Parathyroid adenoma (tissue), 2 donors: ENCODE results near the gene ZCCHC14.

Experiments
- H2AFZ ChIP-seq: fragments of 300-600 bp; sonication (generic); one replicate; pipeline ENCODE4 v1.7.0; 2017; ENCODE audit warnings: antibody characterized with exemption, mild to moderate bottlenecking
- H3K27ac ChIP-seq: fragments of 300-600 bp; sonication (generic); one replicate; pipeline ENCODE4 v1.7.0; 2017
- H3K27me3 ChIP-seq: fragments of 300-600 bp; sonication (generic); one replicate; pipeline ENCODE4 v1.7.0; 2017; ENCODE audit warnings: low read length; ENCODE audit not compliant: control insufficient read depth, insufficient read depth
- H3K36me3 ChIP-seq: fragments of 300-600 bp; sonication (generic); one replicate; pipeline ENCODE4 v1.7.0; 2017; ENCODE audit warnings: low read length; ENCODE audit not compliant: control insufficient read depth, insufficient read depth
- H3K4me1 ChIP-seq: fragments of 300-600 bp; sonication (generic); one replicate; pipeline ENCODE4 v1.7.0; 2017; ENCODE audit warnings: control low read depth
- H3K4me2 ChIP-seq: fragments of 300-600 bp; sonication (generic); one replicate; pipeline ENCODE4 v1.7.0; 2017; ENCODE audit warnings: low read length
- H3K4me3 ChIP-seq: fragments of 300-600 bp; sonication (generic); one replicate; pipeline ENCODE4 v1.7.0; 2017; ENCODE audit warnings: low read depth, low read length
- H3K79me2 ChIP-seq: fragments of 300-600 bp; sonication (generic); one replicate; pipeline ENCODE4 v1.7.0; 2017; ENCODE audit warnings: control low read depth
- H3K9ac ChIP-seq: fragments of 300-600 bp; sonication (generic); one replicate; pipeline ENCODE4 v1.7.0; 2017; ENCODE audit warnings: mild to moderate bottlenecking
- H3K9me3 ChIP-seq: fragments of 300-600 bp; sonication (generic); one replicate; pipeline ENCODE4 v1.7.0; 2017; ENCODE audit warnings: low read length; ENCODE audit not compliant: control insufficient read depth
- TF ChIP-seq, protein P1 (sequence below): fragments of 300-600 bp; sonication (generic); IDR thresholded peaks from one replicate; pipeline ENCODE4 v1.7.0; 2017; ENCODE audit warnings: antibody characterized with exemption, mild to moderate bottlenecking
- donor health status: primary hyperparathyroidism.

Gene ZCCHC14

DNA sequence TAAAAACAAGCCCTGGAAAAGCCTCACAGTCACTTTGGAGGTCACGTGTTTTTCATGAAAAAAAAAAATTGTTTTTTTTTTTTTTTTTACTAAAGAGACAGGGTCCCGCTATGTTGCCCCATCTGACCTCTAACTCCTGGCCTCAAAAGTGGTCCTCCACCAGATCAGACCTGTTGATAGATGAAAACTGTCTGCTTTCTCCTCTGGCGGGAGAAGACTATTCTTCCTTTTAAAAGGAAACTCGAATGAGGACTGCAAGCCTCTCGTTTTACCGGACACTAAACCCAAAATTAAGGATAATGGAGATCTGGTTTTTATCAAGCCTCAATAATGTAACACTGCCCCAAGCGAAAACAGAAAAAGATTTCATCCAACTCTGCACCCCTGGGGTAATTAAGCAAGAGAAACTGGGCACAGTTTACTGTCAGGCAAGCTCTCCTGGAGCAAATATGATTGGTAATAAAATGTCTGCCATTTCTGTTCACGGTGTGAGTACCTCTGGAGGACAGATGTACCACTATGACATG lies 25.8 kb downstream of the ZCCHC14 start:
- Histone ChIP-seq H3K27me3 (no peaks in the 10 kb centered on the region), H3K4me2 (no peak overlapping the region), H3K4me1 (peaks cover 39% of the 10 kb centered on the region), H3K27ac (peak overlapping the region; percentile 96), H3K9me3 (no peaks in the 10 kb centered on the region), H3K9ac (no peak overlapping the region), H3K36me3 (no peaks in the 10 kb centered on the region), H3K4me3 (no peak overlapping the region), H3K79me2 (peaks cover 46% of the 10 kb centered on the region), H2AFZ (no peak overlapping the region)
- TF ChIP-seq, protein P1, sequence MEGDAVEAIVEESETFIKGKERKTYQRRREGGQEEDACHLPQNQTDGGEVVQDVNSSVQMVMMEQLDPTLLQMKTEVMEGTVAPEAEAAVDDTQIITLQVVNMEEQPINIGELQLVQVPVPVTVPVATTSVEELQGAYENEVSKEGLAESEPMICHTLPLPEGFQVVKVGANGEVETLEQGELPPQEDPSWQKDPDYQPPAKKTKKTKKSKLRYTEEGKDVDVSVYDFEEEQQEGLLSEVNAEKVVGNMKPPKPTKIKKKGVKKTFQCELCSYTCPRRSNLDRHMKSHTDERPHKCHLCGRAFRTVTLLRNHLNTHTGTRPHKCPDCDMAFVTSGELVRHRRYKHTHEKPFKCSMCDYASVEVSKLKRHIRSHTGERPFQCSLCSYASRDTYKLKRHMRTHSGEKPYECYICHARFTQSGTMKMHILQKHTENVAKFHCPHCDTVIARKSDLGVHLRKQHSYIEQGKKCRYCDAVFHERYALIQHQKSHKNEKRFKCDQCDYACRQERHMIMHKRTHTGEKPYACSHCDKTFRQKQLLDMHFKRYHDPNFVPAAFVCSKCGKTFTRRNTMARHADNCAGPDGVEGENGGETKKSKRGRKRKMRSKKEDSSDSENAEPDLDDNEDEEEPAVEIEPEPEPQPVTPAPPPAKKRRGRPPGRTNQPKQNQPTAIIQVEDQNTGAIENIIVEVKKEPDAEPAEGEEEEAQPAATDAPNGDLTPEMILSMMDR, result no peak

- Histone ChIP-seq H3K9me3 (no peaks in the 10 kb centered on the region), H3K4me3 (peak overlapping the region; percentile 46), H2AFZ (no peak overlapping the region), H3K4me2 (peak overlapping the region; percentile 54), H3K9ac (no peak overlapping the region), H3K36me3 (no peaks in the 10 kb centered on the region), H3K27me3 (no peaks in the 10 kb centered on the region), H3K27ac (peak overlapping the region; percentile 96), H3K4me1 (peaks cover 39% of the 10 kb centered on the region), H3K79me2 (peaks cover 38% of the 10 kb centered on the region)
- TF ChIP-seq, protein P1, result no peak
Measured at GRCh38 chr16:87465879-87466278, 26.9 kb downstream of the ZCCHC14 start.

DNA sequence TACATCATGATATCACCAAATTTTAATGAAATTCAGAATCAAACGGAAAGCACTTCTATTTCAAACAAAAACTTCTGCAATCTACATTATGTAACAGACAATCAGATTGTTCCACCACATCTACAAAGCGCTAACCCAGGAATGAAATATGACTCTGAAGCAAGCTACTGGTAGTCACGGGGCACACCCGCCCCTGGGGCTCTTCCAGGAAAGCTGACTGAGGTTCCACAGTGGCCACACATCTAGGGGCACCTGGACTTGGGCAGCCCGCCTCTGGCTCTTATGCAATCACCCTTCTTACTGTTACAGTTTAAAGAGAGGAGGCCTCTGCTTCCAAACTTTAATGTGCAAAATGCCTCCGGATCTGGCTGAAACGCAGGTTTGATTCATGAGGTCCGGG lies 27.5 kb downstream of the ZCCHC14 start:
- peak overlapping the region; percentile 96 for H3K27ac ChIP-seq
- TF ChIP-seq, protein P1, result no peak
- no peaks in the 10 kb centered on the region for H3K36me3 ChIP-seq
- H2AFZ ChIP-seq, result peak overlapping the region; percentile 39
- no peaks in the 10 kb centered on the region for H3K9me3 ChIP-seq
- H3K9ac ChIP-seq, result no peak overlapping the region
- H3K79me2 ChIP-seq, result peaks cover 32% of the 10 kb centered on the region
- H3K4me2 ChIP-seq, result peak overlapping the region; percentile 72
- H3K4me3 ChIP-seq, result peak overlapping the region; percentile 46
- H3K27me3 ChIP-seq, result no peaks in the 10 kb centered on the region
- peaks cover 45% of the 10 kb centered on the region for H3K4me1 ChIP-seq

GRCh38 chr16:87464691-87465300 lies 28.0 kb downstream of the ZCCHC14 start:
- Histone ChIP-seq H3K4me3 (peak overlapping the region; percentile 46), H3K9me3 (no peaks in the 10 kb centered on the region), H3K4me2 (peak overlapping the region; percentile 72), H3K27ac (peak overlapping the region; percentile 96), H2AFZ (no peak overlapping the region), H3K36me3 (no peaks in the 10 kb centered on the region), H3K9ac (no peak overlapping the region), H3K27me3 (no peaks in the 10 kb centered on the region), H3K4me1 (peaks cover 50% of the 10 kb centered on the region), H3K79me2 (peaks cover 28% of the 10 kb centered on the region)
- TF ChIP-seq, protein P1, result no peak
